GM19351 (cell line): ENCODE data around the gene TRAM2.

Experiments
- ATAC-seq: cut with Tn5 transposase; IDR thresholded peaks from one replicate; pipeline ENCODE4 v1.9.1; 2021; ENCODE audit warnings: mild to moderate bottlenecking, moderate library complexity; ENCODE audit not compliant: unreplicated experiment

The TRAM2 gene

GRCh38 chr6:52548999-52549398, 27.9 kb downstream of the TRAM2 start:
- ATAC-seq = no peak

- ATAC-seq = no peak
Observed at GRCh38 chr6:52548353-52548713, 28.5 kb downstream of the TRAM2 start.

GRCh38 chr6:52547647-52548352, 29.1 kb downstream of the TRAM2 start:
- no peak for ATAC-seq

- ATAC-seq = peak; percentile 84
Observed at GRCh38 chr6:52546678-52547077, 30.2 kb downstream of the TRAM2 start.

GRCh38 chr6:52546192-52546591, 30.7 kb downstream of the TRAM2 start:
- ATAC-seq = peak; percentile 61

GRCh38 chr6:52545406-52546119, 31.3 kb downstream of the TRAM2 start:
- no peak for ATAC-seq

GRCh38 chr6:52544602-52545405, 32.1 kb downstream of the TRAM2 start:
- no peak for ATAC-seq

GRCh38 chr6:52543729-52544601, 32.9 kb downstream of the TRAM2 start:
- ATAC-seq = no peak

GRCh38 chr6:52543262-52543661, 33.6 kb downstream of the TRAM2 start:
- no peak for ATAC-seq

GRCh38 chr6:52541135-52541534, 35.7 kb downstream of the TRAM2 start:
- no peak for ATAC-seq

GRCh38 chr6:52540286-52540902, 36.5 kb downstream of the TRAM2 start:
- ATAC-seq = no peak

- no peak for ATAC-seq
Observed at GRCh38 chr6:52539607-52540006, 37.3 kb downstream of the TRAM2 start.

- ATAC-seq = no peak
Observed at GRCh38 chr6:52538901-52539354, 37.9 kb downstream of the TRAM2 start.

GRCh38 chr6:52538252-52538900, 38.5 kb downstream of the TRAM2 start:
- no peak for ATAC-seq

- peak; percentile 60 for ATAC-seq
Observed at GRCh38 chr6:52537001-52537753, 39.7 kb downstream of the TRAM2 start.

- peak; percentile 40 for ATAC-seq
Observed at GRCh38 chr6:52536424-52536916, 40.4 kb downstream of the TRAM2 start.

- no peak for ATAC-seq
Observed at GRCh38 chr6:52535711-52536423, 41.0 kb downstream of the TRAM2 start.

- ATAC-seq = no peak
Observed at GRCh38 chr6:52534966-52535390, 41.9 kb downstream of the TRAM2 start.
